K562 (cell line): ENCODE results near the gene CDX1. TPM values are rescaled to one million over a fixed set of nuclear protein-coding genes. Genes with fewer than 3 reads are reported as not detected.

Experiments
- ATAC-seq: fragments of 200-7000 bp; cut with Tn5 transposase; 3 replicates; pipeline ENCODE4 v1.9.1; 2020; ENCODE audit warnings: moderate library complexity
- BruUV-seq: library from RNA; stranded (reverse); fragments of 400-500 nt; replicated peaks from 2 replicates; lab custom pipeline; 2021; lab: Mats Ljungman, UMichigan
- CTCF ChIA-PET: fragments of 300-600 bp; formaldehyde crosslinking; extraction: SDS; loops from one replicate; lab custom pipeline; 2021; ENCODE audit warnings: low intra/inter-chr PET ratio; lab: Yijun Ruan, JAX
- POLR2A ChIA-PET: fragments of 300-600, 350-650 bp; sonication (Branson Sonifier 250); formaldehyde crosslinking; extraction: SDS; loops from one replicate; lab custom pipeline; 2021; ENCODE audit warnings: antibody characterized with exemption, inconsistent platforms; lab: Yijun Ruan, JAX
- DNase-seq, 4 experiments: peaks; one replicate each; pipeline versions ENCODE4 v3.0.0 to v3.0.0-alpha.2; 2011 to 2018; ENCODE audit warnings: low spot score in 3 of 4, mixed read lengths in 3 of 4; ENCODE audit errors: extremely low read depth in 1 of 4
- FAIRE-seq: peaks from 2 replicates; lab custom pipeline; 2011; peaks lifted over from hg19 to GRCh38; lab: Jason Lieb, UNC
- H2AFZ ChIP-seq: 2 replicates; pipeline ENCODE4 v1.6.0; 2011; ENCODE audit warnings: low read depth, low read length, control low read depth, inconsistent platforms
- H3K27ac ChIP-seq: fragments of 200-600 bp; 3 replicates; pipeline ENCODE4 v1.8.0; 2011; ENCODE audit warnings: low read depth, mild to moderate bottlenecking, control low read depth, inconsistent platforms, low read length, moderate library complexity, mixed read lengths; ENCODE audit errors: extremely low read depth
- H3K27me3 ChIP-seq, 2 experiments: fragments of 300-600 bp in 1 of 2; 2 replicates in 1 of 2; 3 replicates in 1 of 2; pipeline versions ENCODE4 v1.6.0 to v1.8.0; 2011; ENCODE audit warnings: inconsistent platforms in 2 of 2, low read length in 2 of 2, mild to moderate bottlenecking in 1 of 2, mixed read lengths in 1 of 2, moderate library complexity in 1 of 2; ENCODE audit not compliant: control insufficient read depth in 2 of 2, insufficient read depth in 2 of 2
- H3K36me3 ChIP-seq: fragments of 300-600 bp; 3 replicates; pipeline ENCODE4 v1.8.0; 2011; ENCODE audit warnings: mild to moderate bottlenecking, low read length, inconsistent platforms; ENCODE audit not compliant: control insufficient read depth, insufficient read depth
- H3K4me1 ChIP-seq, 2 experiments: fragments of 200-600 bp in 1 of 2; replicated peaks in 1 of 2; 2 replicates in 1 of 2; 3 replicates in 1 of 2; pipeline versions ENCODE4 v1.5.1 to v1.8.0; 2011; ENCODE audit warnings: inconsistent platforms in 2 of 2, low read length in 2 of 2, mild to moderate bottlenecking in 1 of 2, mixed read lengths in 1 of 2, moderate library complexity in 1 of 2; ENCODE audit not compliant: control insufficient read depth in 2 of 2, insufficient read depth in 2 of 2
- H3K4me2 ChIP-seq: 2 replicates; pipeline ENCODE4 v1.6.1; 2011; ENCODE audit warnings: low read length, control low read depth, inconsistent platforms, mixed read lengths; ENCODE audit not compliant: insufficient read depth
- H3K4me3 ChIP-seq: fragments of 200-600 bp; sonication (generic), shearing (Covaris generic); 2 replicates; pipeline ENCODE4 v1.5.1; 2016; ENCODE audit warnings: control low read depth, inconsistent platforms
- H3K79me2 ChIP-seq: fragments of 200-600 bp; 3 replicates; pipeline ENCODE4 v1.8.0; 2011; ENCODE audit warnings: low read length, inconsistent platforms; ENCODE audit not compliant: control insufficient read depth, insufficient read depth
- H3K9ac ChIP-seq, 2 experiments: 2 replicates each; pipeline versions ENCODE4 v1.6.0 to v1.6.1; 2011; ENCODE audit warnings: low read depth in 2 of 2, low read length in 2 of 2, control low read depth in 1 of 2, inconsistent platforms in 1 of 2, mild to moderate bottlenecking in 1 of 2, mixed read lengths in 1 of 2; ENCODE audit not compliant: insufficient read depth in 1 of 2
- H3K9me1 ChIP-seq: one replicate; pipeline ENCODE4 v1.6.0; 2011; ENCODE audit warnings: inconsistent platforms, mild to moderate bottlenecking, low read length, moderate library complexity; ENCODE audit not compliant: control insufficient read depth, insufficient read depth
- H3K9me3 ChIP-seq: replicated peaks from 2 replicates; pipeline ENCODE4 v1.5.1; 2011; ENCODE audit warnings: low read depth, low read length, inconsistent platforms; ENCODE audit not compliant: control insufficient read depth, insufficient read depth
- H4K20me1 ChIP-seq: replicated peaks from 2 replicates; pipeline ENCODE4 v1.6.1; 2011; ENCODE audit warnings: low read length, inconsistent platforms, mixed read lengths; ENCODE audit not compliant: control insufficient read depth, insufficient read depth
- BRD9 ChIP-seq: fragments of 450-650 bp; IDR thresholded peaks from 2 replicates; pipeline ENCODE4 v1.6.1; 2018; ENCODE audit warnings: low read depth; ENCODE audit not compliant: partially characterized antibody
- CXXC5 ChIP-seq: fragments of 250-450 bp; sonication (Bioruptor Pico); IDR thresholded peaks from 2 replicates; pipeline ENCODE4 v1.8.0; 2022; ENCODE audit warnings: inconsistent platforms, mild to moderate bottlenecking, moderate library complexity
- EGR1 ChIP-seq: fragments of 450-650 bp; conservative IDR thresholded peaks from 2 replicates; pipeline ENCODE4 v1.6.1; 2017; ENCODE audit warnings: mild to moderate bottlenecking
- EWSR1 ChIP-seq: fragments of 450-650 bp; IDR thresholded peaks from 2 replicates; pipeline ENCODE4 v1.6.1; 2018; ENCODE audit warnings: borderline replicate concordance, mild to moderate bottlenecking, low read depth, moderate library complexity; ENCODE audit not compliant: partially characterized antibody
- FOS ChIP-seq: IDR thresholded peaks from 3 replicates; pipeline ENCODE4 v1.6.1; 2011; ENCODE audit not compliant: insufficient read length; ENCODE audit errors: extremely low read depth
- KAT8 ChIP-seq: fragments of 450-650 bp; IDR thresholded peaks from 2 replicates; pipeline ENCODE4 v1.6.1; 2016; ENCODE audit warnings: low read depth, mild to moderate bottlenecking
- MEF2D ChIP-seq: conservative IDR thresholded peaks from 2 replicates; pipeline ENCODE4 v1.6.1; 2016; ENCODE audit warnings: low read depth, missing genetic modification characterization, missing compliant biosample characterization
- MYNN ChIP-seq, 2 experiments: sonication (generic); formaldehyde crosslinking in 1 of 2; IDR thresholded peaks; 2 replicates each; pipeline versions ENCODE4 v1.5.0 to v1.6.1; 2016 to 2020; ENCODE audit warnings: antibody characterized with exemption in 1 of 2, missing genetic modification reagents in 1 of 2
- OTX1 ChIP-seq: fragments of 450-650 bp; formaldehyde crosslinking; IDR thresholded peaks from 2 replicates; pipeline ENCODE4 v1.4.0; 2022; ENCODE audit warnings: mild to moderate bottlenecking
- POLR2G ChIP-seq: fragments of 200-400 bp; formaldehyde crosslinking; IDR thresholded peaks from 2 replicates; pipeline ENCODE4 v1.6.1; 2017; ENCODE audit warnings: low read depth, mild to moderate bottlenecking, antibody characterized with exemption, low read length, moderate library complexity
- RAD21 ChIP-seq, 2 experiments: fragments of 250-450 bp in 1 of 2; fragments of 450-650 bp in 1 of 2; sonication (Bioruptor Pico) in 1 of 2; formaldehyde crosslinking in 1 of 2; IDR thresholded peaks in 1 of 2; conservative IDR thresholded peaks in 1 of 2; 2 replicates each; pipeline versions ENCODE4 v1.4.0 to v1.8.0; 2020 to 2022; ENCODE audit warnings: mild to moderate bottlenecking in 2 of 2, moderate library complexity in 1 of 2
- RBM17 ChIP-seq: fragments of 200-400 bp; formaldehyde crosslinking; IDR thresholded peaks from 2 replicates; pipeline ENCODE4 v1.6.1; 2017; ENCODE audit warnings: low read depth, mild to moderate bottlenecking, low read length, borderline replicate concordance
- SIRT6 ChIP-seq: IDR thresholded peaks from one replicate; pipeline ENCODE4 v1.6.1; 2012; ENCODE audit warnings: low read depth, mild to moderate bottlenecking, control low read depth, inconsistent platforms, low read length, moderate library complexity
- TSHZ1 ChIP-seq: fragments of 250-450 bp; sonication (Bioruptor Pico); IDR thresholded peaks from 2 replicates; pipeline ENCODE4 v1.4.0; 2020; ENCODE audit warnings: mild to moderate bottlenecking, moderate library complexity
- ZBTB43 ChIP-seq: sonication (generic); formaldehyde crosslinking; IDR thresholded peaks from 2 replicates; pipeline ENCODE4 v1.8.0; 2023; ENCODE audit warnings: mild to moderate bottlenecking, missing genetic modification reagents
- ZNF174 ChIP-seq: fragments of 250-450 bp; sonication (Bioruptor Pico); IDR thresholded peaks from 2 replicates; pipeline ENCODE4 v1.4.0; 2020; ENCODE audit warnings: mild to moderate bottlenecking
- ZNF717 ChIP-seq: fragments of 250-450 bp; sonication (Bioruptor Pico); IDR thresholded peaks from 2 replicates; pipeline ENCODE4 v1.5.0; 2021
- WGBS: fragments of 100-300 bp; shearing (Covaris generic); methylation state at CpG from one replicate; pipeline ENCODE4 v1.1.6; 2016; ENCODE audit warnings: low coverage, mixed read lengths; ENCODE audit not compliant: insufficient coverage; ENCODE audit errors: missing lambda C conversion rate; 5-methylcytosine and 5-hydroxymethylcytosine counted together
- in situ Hi-C: fragments of 300-500 bp; cut with MboI; formaldehyde crosslinking; loops from 4 replicates; pipeline ENCODE4 v1.15.0; 2018; ENCODE audit warnings: inconsistent platforms, mixed read lengths
- intact Hi-C: fragments of 100-400 bp; cut with micrococcal nuclease; formaldehyde crosslinking; loops from 2 replicates; pipeline ENCODE4 v1.14.2; 2022
- polyA plus RNA-seq, 8 experiments: library from polyadenylated mRNA; depleted of rRNA in 4 of 8; stranded (reverse) in 5 of 8; unstranded in 3 of 8; fragments of >200 nt; fragmentation: Nextera tagmentation in 2 of 8; fragmentation: Illumina TruSeq in 1 of 8; extraction: Ambion mirVana in 2 of 8; extraction: Trizol in 1 of 8; gene quantifications; 2 replicates each; pipeline versions ENCODE4 v1.2.1 to v1.2.3, GENCODE V29; 2011 to 2014; ENCODE audit warnings: inconsistent platforms in 1 of 8, missing spikeins in 1 of 8
- total RNA-seq, 7 experiments: library from RNA; depleted of rRNA in 6 of 7; stranded (reverse); fragments of >200 nt in 6 of 7; fragmentation: Illumina TruSeq in 2 of 7; extraction: Trizol in 2 of 7; gene quantifications; 2 replicates each; pipeline versions ENCODE4 v1.2.1 to v1.2.3, GENCODE V29; 2011 to 2021; ENCODE audit warnings: low replicate concordance in 1 of 7

CDX1 gene
- total and polyA plus RNA-seq, 9 of the 15 experiments (the other 6 are each of a cell fraction or from before 2014, with no cell fraction given), result 0.06 to 0.16 TPM; not detected in 7

GRCh38 chr5:150138551-150139265 is 27.9 kb upstream of the CDX1 start (continued):
- TF ChIP-seq BRD9, result peak; percentile 24
- TF ChIP-seq MYNN (IDR thresholded peaks at IDR 0.05), result no peak
- TF ChIP-seq MYNN (CRISPR knock-in tag; IDR thresholded peaks at IDR 0.05), result no peak
- TF ChIP-seq MEF2D (tag), result no peak
- TF ChIP-seq OTX1 (CRISPR knock-in tag), result no peak
- no peak for TF ChIP-seq CXXC5

GRCh38 chr5:150139334-150139733 is 27.2 kb upstream of the CDX1 start:
- ATAC-seq, result no peak
- no peak for DNase-seq
- H3K9me3 ChIP-seq, result no peaks in the 10 kb centered on the region
- ChIA-PET CTCF (no interaction called here), POLR2A (interaction anchor here (0.6 kb wide), 1 partner anchor 57 kb away, joined by 3 read pairs; no protein-coding TSS in a partner anchor)
- intact Hi-C loops (no loop called here), in situ Hi-C loops (no loop called here)
- BruUV-seq, result no TSS peak
- no peak overlapping the region for H3K9ac ChIP-seq
- no peaks in the 10 kb centered on the region for H3K9me1 ChIP-seq
- peaks cover 11 to 31% of the 10 kb centered on the region in 2 experiments; a peak in 4 of 5 replicates for H3K27me3 ChIP-seq
- peaks cover 26 to 31% of the 10 kb centered on the region in 2 experiments for H3K4me1 ChIP-seq
- no peak overlapping the region for H3K4me2 ChIP-seq
- no peaks in the 10 kb centered on the region for H3K79me2 ChIP-seq
- no peak for FAIRE-seq
- no peak overlapping the region for H3K27ac ChIP-seq
- H3K36me3 ChIP-seq, result no peaks in the 10 kb centered on the region
- no peak overlapping the region for H2AFZ ChIP-seq
- no peak overlapping the region for H3K4me3 ChIP-seq
- no peaks in the 10 kb centered on the region; the same call in 1 of the 2 replicates for H4K20me1 ChIP-seq
- WGBS, result 38% methylated on average over 6 of the region's 6 CpGs
- no peak for TF ChIP-seq EGR1
- no peak for TF ChIP-seq EWSR1
- TF ChIP-seq RBM17, result no peak
- no peak for TF ChIP-seq FOS
- no peak for TF ChIP-seq ZNF717 (CRISPR knock-in tag)
- TF ChIP-seq POLR2G, result no peak
- TF ChIP-seq SIRT6, result no peak
- no peak for TF ChIP-seq ZNF174 (CRISPR knock-in tag)
- no peak for TF ChIP-seq KAT8
- TF ChIP-seq ZBTB43 (CRISPR knock-in tag), result no peak
- TF ChIP-seq TSHZ1, result no peak
- no peak for TF ChIP-seq RAD21 (CRISPR knock-in tag; conservative IDR thresholded peaks at IDR 0.05 in 1 of 2, IDR thresholded peaks at IDR 0.05 in 1 of 2)
